Kidney (tissue), 14 donors: ENCODE data around the gene ATP6V0A4. TPM values are rescaled to one million over a fixed set of nuclear protein-coding genes. Genes with fewer than 3 reads are reported as not detected.

Experiments used
- DNase-seq, 5 donors: peaks; one replicate each; pipeline ENCODE4 v3.0.0-alpha.2; 2013 to 2020
- FAIRE-seq: peaks from 2 replicates; lab custom pipeline; 2012; peaks lifted over from hg19 to GRCh38; lab: Jason Lieb, UNC
- H3K27ac ChIP-seq, 2 donors: one replicate each; pipeline ENCODE4 v1.7.0; 2013; ENCODE audit warnings: low read depth in 2 of 2, low read length in 2 of 2, inconsistent platforms in 1 of 2
- H3K27me3 ChIP-seq: one replicate; pipeline ENCODE4 v1.7.1; 2013; ENCODE audit warnings: low read length, inconsistent platforms; ENCODE audit not compliant: control insufficient read depth, insufficient read depth
- H3K36me3 ChIP-seq, 3 donors: one replicate each; pipeline versions ENCODE4 v1.7.0 to v1.7.1; 2013; ENCODE audit warnings: low read length in 3 of 3, control low read depth in 1 of 3, inconsistent platforms in 1 of 3; ENCODE audit not compliant: insufficient read depth in 3 of 3, control insufficient read depth in 2 of 3
- H3K4me1 ChIP-seq, 3 donors: one replicate each; pipeline versions ENCODE4 v1.7.0 to v1.7.1; 2013; ENCODE audit warnings: low read length in 3 of 3, inconsistent platforms in 1 of 3, low read depth in 1 of 3; ENCODE audit not compliant: control insufficient read depth in 2 of 3, insufficient read depth in 2 of 3
- H3K4me3 ChIP-seq, 3 donors: one replicate each; pipeline versions ENCODE4 v1.7.0 to v1.8.1; 2013; ENCODE audit warnings: low read length in 3 of 3, control low read depth in 1 of 3, inconsistent platforms in 1 of 3
- H3K9ac ChIP-seq, 3 donors: one replicate each; pipeline versions ENCODE4 v1.7.0 to v1.7.1; 2013; ENCODE audit warnings: low read length in 3 of 3, control low read depth in 1 of 3, inconsistent platforms in 1 of 3
- H3K9me3 ChIP-seq, 3 donors: one replicate each; pipeline versions ENCODE4 v1.7.0 to v1.7.1; 2013; ENCODE audit warnings: low read length in 3 of 3, control low read depth in 1 of 3, inconsistent platforms in 1 of 3; ENCODE audit not compliant: control insufficient read depth in 2 of 3, insufficient read depth in 1 of 3
- CTCF ChIP-seq: IDR thresholded peaks from 3 replicates; pipeline ENCODE4 v1.5.1; 2012; ENCODE audit warnings: mild to moderate bottlenecking, moderate library complexity, borderline replicate concordance; ENCODE audit not compliant: insufficient read depth; ENCODE audit errors: extremely low read depth
- intact Hi-C: fragments of 100-400 bp; cut with DNase I; formaldehyde crosslinking; loops from one replicate; pipeline ENCODE4 v1.11.1; 2022
- polyA plus RNA-seq: library from polyadenylated mRNA; stranded (reverse); fragments of 350-450 nt; fragmentation: Illumina TruSeq; extraction: RNeasy Lipid Tissue Mini Kit (QIAGEN cat#74804); gene quantifications from one replicate; pipeline ENCODE4 v1.2.3, GENCODE V29; 2014; ENCODE audit warnings: low read depth, low replicate concordance; ENCODE audit not compliant: insufficient read depth
- total RNA-seq: library from RNA; stranded (reverse); fragmentation: NEBNext Ultra II Directional; extraction: Animal tissue kit (Norgen Biotek cat#: 25700); gene quantifications from one replicate; pipeline ENCODE4 v1.2.1, GENCODE V29; 2021
- donor health status: control.
- donor health status: control.
- donor health status: control.
- donor health status: control.
- donor health status: control.
- donor health status: DM: yes; HTN: yes; CAD: no.
- donor health status: Normal renal cell carcinoma (clear cell type).

The ATP6V0A4 gene
- total and polyA plus RNA-seq, 2 donors from 2014 or later, result 30.5 to 140 TPM

GRCh38 chr7:138842111-138842510 is 44.1 kb upstream of the ATP6V0A4 start:
- no peaks in the 10 kb centered on the region for H3K4me1 ChIP-seq
- no peak overlapping the region for H3K4me3 ChIP-seq
- H3K9ac ChIP-seq, result no peak overlapping the region
- intact Hi-C loops, result no loop called here
- no peaks in the 10 kb centered on the region for H3K27me3 ChIP-seq
- DNase-seq (no peak), FAIRE-seq (no peak)
- no peak overlapping the region for H3K27ac ChIP-seq
- no peaks in the 10 kb centered on the region for H3K9me3 ChIP-seq
- peaks cover 0 to 23% (median 10%) of the 10 kb centered on the region in 3 donors for H3K36me3 ChIP-seq
- TF ChIP-seq CTCF, result no peak

GRCh38 chr7:138838166-138838565 is 40.2 kb upstream of the ATP6V0A4 start:
- peaks cover 0 to 26% (median 7%) of the 10 kb centered on the region in 3 donors for H3K36me3 ChIP-seq
- FAIRE-seq, result no peak
- H3K9ac ChIP-seq, result no peak overlapping the region
- no peak overlapping the region for H3K27ac ChIP-seq
- H3K4me3 ChIP-seq, result peak overlapping the region in 1 of 3 donors; percentile 15
- TF ChIP-seq CTCF, result no peak
- peak in 3 of 5 donors; percentile 33 to 43 (median 39) for DNase-seq
- H3K27me3 ChIP-seq, result no peaks in the 10 kb centered on the region
- no peaks in the 10 kb centered on the region for H3K4me1 ChIP-seq
- no peaks in the 10 kb centered on the region for H3K9me3 ChIP-seq
- intact Hi-C loops, result no loop called here

GRCh38 chr7:138837627-138838026 is 39.6 kb upstream of the ATP6V0A4 start:
- H3K4me1 ChIP-seq, result no peaks in the 10 kb centered on the region
- DNase-seq, result peak in 3 of 5 donors; percentile 15 to 62 (median 47)
- H3K4me3 ChIP-seq, result peak overlapping the region in 1 of 3 donors; percentile 15
- H3K27ac ChIP-seq, result no peak overlapping the region
- FAIRE-seq, result no peak
- no peak overlapping the region for H3K9ac ChIP-seq
- TF ChIP-seq CTCF, result no peak
- no peaks in the 10 kb centered on the region for H3K9me3 ChIP-seq
- intact Hi-C loops, result no loop called here
- no peaks in the 10 kb centered on the region for H3K27me3 ChIP-seq
- H3K36me3 ChIP-seq, result peaks cover 0 to 24% (median 7%) of the 10 kb centered on the region in 3 donors

- no peaks in the 10 kb centered on the region for H3K9me3 ChIP-seq
- no peaks in the 10 kb centered on the region for H3K4me1 ChIP-seq
- TF ChIP-seq CTCF, result no peak
- no peak for FAIRE-seq
- intact Hi-C loops, result no loop called here
- H3K9ac ChIP-seq, result no peak overlapping the region
- H3K4me3 ChIP-seq, result no peak overlapping the region
- peaks cover 0 to 15% (median 5%) of the 10 kb centered on the region in 3 donors for H3K36me3 ChIP-seq
- H3K27me3 ChIP-seq, result no peaks in the 10 kb centered on the region
- DNase-seq, result no peak
- H3K27ac ChIP-seq, result no peak overlapping the region
Observed at GRCh38 chr7:138835087-138835486, 37.1 kb upstream of the ATP6V0A4 start.
